HG02943 (cell line): ENCODE data around the gene CAVIN3.

Experiments used
- ATAC-seq: cut with Tn5 transposase; IDR thresholded peaks from one replicate; pipeline ENCODE4 v1.9.1; 2021; ENCODE audit warnings: mild to moderate bottlenecking, low read depth, moderate library complexity; ENCODE audit not compliant: unreplicated experiment

Gene CAVIN3

DNA sequence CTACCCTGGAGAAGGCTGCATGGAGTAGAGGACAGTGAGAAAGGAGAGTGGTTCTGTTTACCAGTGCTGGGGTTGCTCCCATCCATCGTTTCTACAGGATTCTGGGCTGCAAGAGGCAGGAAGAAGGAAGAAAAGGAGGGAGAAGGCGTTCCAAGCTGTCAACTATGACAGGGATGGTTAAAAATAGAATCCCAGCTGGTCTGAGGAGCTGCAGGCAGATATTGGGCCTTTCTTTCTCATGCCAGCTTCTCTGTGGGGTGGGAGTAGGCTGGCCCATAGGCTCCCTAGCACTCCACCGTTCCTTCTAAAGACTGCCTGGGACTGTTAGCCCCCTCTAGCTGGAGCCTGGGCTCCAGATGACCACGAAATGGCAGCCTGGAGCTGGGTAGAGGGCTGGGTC is 47.1 kb downstream of the CAVIN3 start:
- no peak for ATAC-seq

DNA sequence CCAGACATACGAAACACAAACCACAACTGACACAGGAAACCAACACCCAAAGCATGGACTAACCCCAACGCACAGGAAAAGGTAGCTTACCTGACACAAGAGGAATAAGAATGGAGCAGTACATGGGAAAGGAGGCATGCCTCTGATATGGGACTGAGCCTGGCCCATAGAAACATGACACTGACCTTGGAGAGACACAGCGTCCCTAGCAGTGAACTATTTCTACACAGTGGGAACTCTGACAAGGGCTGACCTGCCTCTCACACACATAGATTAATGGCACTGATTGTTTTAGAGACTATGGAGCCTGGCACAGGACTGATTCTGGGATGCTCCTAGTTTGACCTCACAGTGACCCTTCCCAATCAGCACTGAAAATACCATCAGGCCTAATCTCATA is 48.7 kb downstream of the CAVIN3 start:
- ATAC-seq = no peak

DNA sequence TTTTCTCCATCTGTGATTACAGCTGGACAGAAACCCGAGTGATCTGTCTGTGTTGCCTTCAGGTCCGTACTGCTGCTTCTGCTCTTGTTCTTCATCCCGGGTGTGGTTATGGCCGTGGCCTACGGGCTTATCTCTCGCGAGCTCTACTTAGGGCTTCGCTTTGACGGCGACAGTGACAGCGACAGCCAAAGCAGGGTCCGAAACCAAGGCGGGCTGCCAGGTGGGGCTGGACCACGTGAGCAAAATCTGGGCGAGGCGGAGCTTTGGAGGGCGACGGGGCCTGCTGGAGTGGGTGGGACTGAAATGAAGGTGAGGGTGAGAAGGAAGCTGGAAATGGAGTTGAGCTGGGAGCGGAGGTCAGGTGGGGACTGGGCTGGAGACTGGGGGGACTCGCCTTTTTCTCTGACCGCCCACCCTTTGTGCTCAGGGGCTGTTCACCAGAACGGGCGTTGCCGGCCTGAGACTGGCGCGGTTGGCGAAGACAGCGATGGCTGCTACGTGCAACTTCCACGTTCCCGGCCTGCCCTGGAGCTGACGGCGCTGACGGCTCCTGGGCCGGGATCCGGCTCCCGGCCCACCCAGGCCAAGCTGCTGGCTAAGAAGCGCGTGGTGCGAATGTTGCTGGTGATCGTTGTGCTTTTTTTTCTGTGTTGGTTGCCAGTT is 49.6 kb downstream of the CAVIN3 start:
- no peak for ATAC-seq

GRCh38 chr11:6269994-6270393 is 50.3 kb downstream of the CAVIN3 start:
- no peak for ATAC-seq
